ENCODE results near the gene FBXW8.

FBXW8 gene

DNA sequence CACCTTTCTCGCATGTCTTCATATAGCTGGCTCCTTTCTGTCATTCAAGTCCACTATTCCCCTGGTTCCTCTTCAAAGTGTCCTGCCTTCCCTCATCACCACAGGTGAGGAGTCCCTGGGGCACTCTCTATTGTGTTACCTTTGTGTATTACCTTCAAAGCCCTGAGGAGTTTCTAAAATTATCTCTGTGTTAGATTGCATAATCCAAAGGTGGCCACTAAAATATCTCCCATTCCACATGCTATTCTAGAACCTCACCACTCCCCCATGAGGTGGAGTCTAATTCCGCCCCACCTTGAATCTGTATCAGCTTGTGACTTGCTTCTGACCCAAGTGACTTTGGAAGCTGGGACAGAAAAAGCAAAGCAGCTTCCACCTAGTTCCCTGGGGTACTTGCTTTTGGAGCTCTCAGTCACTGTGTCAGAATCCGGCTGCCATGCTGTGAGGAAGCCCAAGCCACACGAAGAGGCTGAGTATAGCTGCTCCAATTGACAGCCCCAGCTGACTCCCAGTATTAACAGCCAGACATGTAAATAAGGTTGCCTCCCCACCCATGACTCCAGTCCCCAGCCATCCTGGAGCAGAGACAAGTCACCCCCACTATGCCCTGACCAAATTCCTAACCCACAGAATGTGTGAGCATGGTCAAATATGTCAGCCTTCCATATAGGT, 36.3 kb upstream of the FBXW8 start:
- TF ChIP-seq, protein P1, sequence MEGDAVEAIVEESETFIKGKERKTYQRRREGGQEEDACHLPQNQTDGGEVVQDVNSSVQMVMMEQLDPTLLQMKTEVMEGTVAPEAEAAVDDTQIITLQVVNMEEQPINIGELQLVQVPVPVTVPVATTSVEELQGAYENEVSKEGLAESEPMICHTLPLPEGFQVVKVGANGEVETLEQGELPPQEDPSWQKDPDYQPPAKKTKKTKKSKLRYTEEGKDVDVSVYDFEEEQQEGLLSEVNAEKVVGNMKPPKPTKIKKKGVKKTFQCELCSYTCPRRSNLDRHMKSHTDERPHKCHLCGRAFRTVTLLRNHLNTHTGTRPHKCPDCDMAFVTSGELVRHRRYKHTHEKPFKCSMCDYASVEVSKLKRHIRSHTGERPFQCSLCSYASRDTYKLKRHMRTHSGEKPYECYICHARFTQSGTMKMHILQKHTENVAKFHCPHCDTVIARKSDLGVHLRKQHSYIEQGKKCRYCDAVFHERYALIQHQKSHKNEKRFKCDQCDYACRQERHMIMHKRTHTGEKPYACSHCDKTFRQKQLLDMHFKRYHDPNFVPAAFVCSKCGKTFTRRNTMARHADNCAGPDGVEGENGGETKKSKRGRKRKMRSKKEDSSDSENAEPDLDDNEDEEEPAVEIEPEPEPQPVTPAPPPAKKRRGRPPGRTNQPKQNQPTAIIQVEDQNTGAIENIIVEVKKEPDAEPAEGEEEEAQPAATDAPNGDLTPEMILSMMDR (IDR thresholded peaks at IDR 0.05; ENCODE audit: low read depth, low read length), result no peak
- DNase-seq (ENCODE audit: extremely low read depth, low read depth), result no peak

DNA sequence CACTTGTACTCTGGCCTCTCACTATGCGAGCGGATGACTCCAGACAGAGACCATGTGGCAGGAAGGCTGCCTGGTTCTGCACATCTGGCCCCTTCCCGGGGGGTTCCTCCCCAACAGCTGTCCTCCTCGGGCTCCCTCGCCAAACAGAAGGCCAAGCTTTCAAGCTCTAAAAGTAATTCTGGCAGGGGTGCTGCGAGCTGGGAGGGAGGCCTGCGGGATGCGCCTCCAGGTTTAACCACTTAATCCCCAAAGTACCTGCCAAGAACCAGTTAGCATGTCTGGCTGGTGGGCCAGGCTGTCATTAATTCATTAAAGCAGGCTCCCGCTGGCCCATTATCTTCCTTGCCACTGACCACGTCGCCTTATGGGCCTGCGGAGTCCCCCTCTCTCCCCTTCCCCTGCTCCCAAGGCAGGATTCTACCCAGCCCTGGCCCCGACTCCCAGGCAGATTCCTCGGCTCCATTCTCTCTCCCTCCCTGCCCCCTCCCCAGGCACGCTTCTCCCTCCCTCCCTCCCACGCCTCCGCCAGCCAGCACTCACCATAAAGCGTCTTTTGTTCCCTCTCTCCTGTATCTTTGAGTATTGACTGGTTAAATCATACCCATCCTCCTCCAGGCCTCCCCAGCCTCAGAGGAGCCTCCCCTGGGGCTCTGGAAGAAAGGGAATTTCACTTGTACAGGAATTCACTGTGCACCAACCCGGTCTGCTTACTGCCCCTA, 34.4 kb upstream of the FBXW8 start:
- TF ChIP-seq, protein P1 (IDR thresholded peaks at IDR 0.05; ENCODE audit: low read depth, low read length), result no peak
- DNase-seq (ENCODE audit: extremely low read depth, low read depth), result no peak

DNA sequence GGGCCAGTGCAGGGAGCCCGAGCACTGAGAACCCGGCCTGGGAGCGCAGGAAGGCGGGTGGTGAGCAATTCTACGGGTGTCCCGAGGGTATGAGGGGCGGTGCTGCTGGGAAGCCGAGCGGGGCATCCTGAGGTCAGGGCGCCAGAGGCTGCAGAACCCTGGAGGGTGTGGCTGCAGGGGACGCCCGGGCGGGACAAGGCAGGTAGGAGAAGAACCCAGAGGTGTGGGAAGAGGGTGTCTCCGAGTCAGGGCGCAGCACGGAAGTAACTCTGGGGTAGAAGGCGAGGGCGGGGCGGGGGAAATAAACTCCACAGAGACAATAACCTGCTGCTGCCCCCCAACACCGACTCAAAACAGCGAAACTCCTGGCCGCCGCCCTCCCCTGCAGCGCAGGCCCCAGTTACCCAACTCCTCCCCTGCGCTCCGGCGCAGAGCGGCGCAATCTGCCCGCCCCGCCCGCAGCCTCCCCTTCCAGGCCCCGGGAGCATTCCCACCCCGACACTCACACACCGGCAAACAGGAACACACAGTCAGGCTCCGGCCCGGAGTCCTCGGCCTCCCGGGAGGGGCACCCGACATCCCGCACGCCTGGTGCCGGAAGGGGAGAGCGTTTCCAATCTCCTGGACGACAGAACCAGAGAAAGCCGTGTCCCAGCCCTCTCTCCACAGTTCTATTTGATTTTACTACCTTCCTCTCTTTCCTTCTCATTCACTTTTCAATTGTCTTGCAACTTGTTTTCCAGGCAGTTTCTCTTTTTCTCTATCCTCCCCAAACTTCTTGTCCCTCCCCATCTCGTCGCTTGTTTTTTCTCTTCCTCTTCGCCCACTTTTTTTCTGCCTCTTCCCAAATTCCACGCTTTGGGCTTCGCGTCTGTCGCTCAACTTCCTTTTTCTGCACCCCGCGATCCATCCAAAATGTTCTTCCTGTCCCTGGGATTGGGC, 31.9 kb upstream of the FBXW8 start:
- TF ChIP-seq, protein P1 (IDR thresholded peaks at IDR 0.05; ENCODE audit: low read depth, low read length), result no peak
- DNase-seq (ENCODE audit: extremely low read depth, low read depth), result no peak

DNA sequence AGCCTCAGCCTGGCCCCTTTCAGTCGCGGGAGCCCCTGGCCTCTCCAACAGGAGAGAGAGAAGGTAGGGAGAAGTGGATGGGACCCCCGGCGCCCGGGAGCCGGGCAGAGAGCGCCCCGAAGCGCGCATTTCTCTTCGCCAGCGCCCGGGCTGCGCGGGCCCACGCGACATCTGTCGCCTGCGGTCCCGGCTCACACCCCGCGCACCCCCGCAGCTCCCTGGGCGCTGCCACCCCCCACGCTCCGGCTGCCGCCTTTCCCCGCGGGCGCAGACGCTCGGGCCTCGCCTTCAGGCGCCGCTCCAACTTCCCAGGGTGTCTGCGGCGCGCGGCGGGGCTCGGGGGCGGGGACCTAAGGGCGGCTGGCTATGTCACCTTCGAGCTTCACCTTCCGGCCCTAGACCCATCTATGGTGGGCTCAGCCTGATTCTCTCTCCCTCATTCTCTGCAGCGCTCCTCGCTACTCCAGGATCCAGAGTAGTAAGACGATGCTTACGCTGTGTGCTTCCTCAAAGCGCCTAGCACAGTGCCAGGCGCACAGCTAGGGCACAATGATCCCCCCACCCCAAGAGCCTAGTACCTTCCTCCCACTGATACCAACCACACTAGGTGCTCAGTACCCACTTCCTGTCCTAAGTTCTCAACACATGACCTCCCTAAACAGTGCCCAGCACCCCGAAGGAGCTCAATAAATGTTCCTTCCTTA, 31.1 kb upstream of the FBXW8 start:
- TF ChIP-seq, protein P1 (IDR thresholded peaks at IDR 0.05; ENCODE audit: low read depth, low read length), result no peak
- no peak for DNase-seq (ENCODE audit: extremely low read depth, low read depth)

DNA sequence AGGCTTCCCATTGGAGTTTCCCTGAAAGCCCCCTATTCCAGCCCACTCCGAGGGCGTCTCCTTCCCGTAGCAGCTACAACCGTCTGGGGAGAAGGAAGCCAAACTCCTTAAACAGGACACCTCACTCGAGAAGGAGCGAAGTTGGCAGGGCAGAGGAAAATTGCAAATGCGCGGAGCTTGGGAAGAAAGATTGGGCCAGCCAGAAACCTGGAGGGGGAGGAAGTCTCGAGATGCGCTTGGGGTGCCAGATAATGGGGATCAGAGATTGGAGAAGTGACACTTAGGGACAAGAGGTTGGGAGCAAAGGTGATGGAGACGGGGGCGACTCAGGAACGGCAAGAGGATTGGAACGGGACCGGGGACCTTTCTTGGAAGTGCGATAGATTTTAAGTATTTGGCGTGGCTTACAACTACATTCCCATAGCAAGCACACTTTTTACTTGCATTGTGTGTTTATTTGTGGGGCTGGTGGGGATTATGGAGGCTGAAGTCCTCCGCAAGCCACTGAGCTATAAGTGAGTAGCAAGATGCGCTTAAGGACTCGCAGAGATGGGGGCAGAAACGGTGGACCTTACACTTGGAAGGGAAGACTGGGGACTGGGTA, 30.4 kb upstream of the FBXW8 start:
- TF ChIP-seq, protein P1 (IDR thresholded peaks at IDR 0.05; ENCODE audit: low read depth, low read length), result no peak
- no peak for DNase-seq (ENCODE audit: extremely low read depth, low read depth)

DNA sequence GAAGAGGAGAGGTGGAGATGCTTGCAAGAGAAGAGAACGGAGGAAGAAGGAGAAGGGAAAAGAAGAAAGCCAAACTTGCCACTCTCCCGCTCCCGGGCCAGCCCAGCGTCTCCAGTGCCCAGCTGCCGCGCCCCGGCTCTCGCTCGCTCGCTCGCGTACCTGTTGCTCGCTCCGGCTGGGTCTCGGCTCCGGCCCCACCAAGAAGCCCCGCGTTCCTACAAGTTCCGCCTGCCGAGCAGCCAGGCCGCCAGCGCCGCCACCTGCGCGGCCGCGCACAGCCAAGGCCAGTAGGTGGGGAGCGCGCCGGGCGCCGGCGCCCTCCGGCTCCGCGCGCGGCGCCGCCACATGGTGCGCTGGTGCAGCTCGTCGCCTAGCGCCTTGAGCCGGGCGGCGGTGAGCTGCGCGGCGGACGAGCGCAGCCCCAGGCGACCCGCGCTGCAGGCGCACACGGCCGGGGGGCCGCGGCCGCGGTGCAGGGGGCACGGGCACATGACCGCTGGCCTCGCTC, 29.9 kb upstream of the FBXW8 start:
- TF ChIP-seq, protein P1 (IDR thresholded peaks at IDR 0.05; ENCODE audit: low read depth, low read length), result no peak
- no peak for DNase-seq (ENCODE audit: extremely low read depth, low read depth)
